ENCODE measurements around the gene STAM2.
"Not testable (repeated sequence)": the region's sequence is repeated elsewhere in the genome, so short reads cannot be mapped to it uniquely, and the experiment has no call there.

STAM2 gene

DNA sequence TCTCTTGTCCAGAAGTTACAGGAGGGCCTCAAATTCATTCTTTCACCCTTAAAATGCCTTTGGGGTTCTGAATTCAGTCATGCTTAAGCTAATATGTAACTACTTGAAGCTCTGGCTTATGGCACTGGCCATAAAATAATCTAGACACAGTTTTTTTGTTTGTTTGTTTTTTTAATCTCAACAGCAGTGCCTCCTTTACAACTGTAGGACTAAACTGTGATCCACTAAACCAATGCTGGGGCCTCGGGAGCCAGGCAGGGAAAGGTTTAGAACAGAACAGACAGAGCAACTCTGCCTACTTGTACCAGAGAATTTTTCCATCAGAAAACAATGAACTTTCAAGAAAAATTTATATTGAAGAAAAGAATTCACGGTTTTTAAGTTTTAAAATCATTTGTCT is 1.7 kb downstream of the STAM2 start:
- Histone ChIP-seq H3K36me3 (ENCODE audit: control insufficient read depth, insufficient read depth, low read length) (no peaks in the 10 kb centered on the region), H3K4me3 (ENCODE audit: low read depth, low read length) (no peak overlapping the region), H3K9ac (no peak overlapping the region), H3K9me3 (ENCODE audit: control insufficient read depth, low read length) (no peaks in the 10 kb centered on the region), H3K27me3 (ENCODE audit: control insufficient read depth, insufficient read depth, low read length) (no peaks in the 10 kb centered on the region), H3K79me2 (peaks cover 37% of the 10 kb centered on the region), H3K4me1 (peaks cover 5% of the 10 kb centered on the region), H3K4me2 (ENCODE audit: low read length) (no peak overlapping the region), H2AFZ (no peak overlapping the region), H3K27ac (no peak overlapping the region)
- TF ChIP-seq, protein P1, sequence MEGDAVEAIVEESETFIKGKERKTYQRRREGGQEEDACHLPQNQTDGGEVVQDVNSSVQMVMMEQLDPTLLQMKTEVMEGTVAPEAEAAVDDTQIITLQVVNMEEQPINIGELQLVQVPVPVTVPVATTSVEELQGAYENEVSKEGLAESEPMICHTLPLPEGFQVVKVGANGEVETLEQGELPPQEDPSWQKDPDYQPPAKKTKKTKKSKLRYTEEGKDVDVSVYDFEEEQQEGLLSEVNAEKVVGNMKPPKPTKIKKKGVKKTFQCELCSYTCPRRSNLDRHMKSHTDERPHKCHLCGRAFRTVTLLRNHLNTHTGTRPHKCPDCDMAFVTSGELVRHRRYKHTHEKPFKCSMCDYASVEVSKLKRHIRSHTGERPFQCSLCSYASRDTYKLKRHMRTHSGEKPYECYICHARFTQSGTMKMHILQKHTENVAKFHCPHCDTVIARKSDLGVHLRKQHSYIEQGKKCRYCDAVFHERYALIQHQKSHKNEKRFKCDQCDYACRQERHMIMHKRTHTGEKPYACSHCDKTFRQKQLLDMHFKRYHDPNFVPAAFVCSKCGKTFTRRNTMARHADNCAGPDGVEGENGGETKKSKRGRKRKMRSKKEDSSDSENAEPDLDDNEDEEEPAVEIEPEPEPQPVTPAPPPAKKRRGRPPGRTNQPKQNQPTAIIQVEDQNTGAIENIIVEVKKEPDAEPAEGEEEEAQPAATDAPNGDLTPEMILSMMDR (IDR thresholded peaks at IDR 0.05), result no peak

DNA sequence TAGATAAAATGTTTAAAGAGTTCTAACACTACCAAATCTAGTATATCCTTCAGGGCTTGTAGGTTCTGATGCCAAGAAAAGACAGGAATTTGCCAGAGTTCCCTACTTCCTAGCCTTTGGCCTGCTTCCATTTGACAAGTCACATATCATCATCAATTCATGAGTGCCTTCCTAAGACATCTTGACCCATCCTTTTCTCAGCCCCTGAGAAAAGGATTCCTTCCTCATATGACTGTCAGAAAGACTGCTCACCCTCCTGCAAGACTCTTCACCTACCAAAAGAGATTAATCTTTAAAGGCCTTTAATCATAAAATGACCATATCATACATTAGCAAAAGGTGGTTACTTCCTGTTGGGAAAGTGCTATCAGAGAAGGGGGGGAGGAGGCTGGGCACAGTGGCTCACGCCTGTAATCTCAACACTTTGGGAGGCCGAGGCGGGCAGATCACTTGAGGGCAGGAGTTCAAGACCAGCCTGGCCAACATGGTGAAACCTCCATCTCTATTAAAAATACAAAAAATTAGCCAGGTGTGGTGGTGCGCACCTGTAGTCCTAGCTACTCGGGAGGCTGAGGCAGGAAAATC is 3.3 kb downstream of the STAM2 start:
- H2AFZ ChIP-seq; H3K9ac ChIP-seq; H3K4me3 ChIP-seq (ENCODE audit: low read depth, low read length); H3K4me1 ChIP-seq; H3K9me3 ChIP-seq (ENCODE audit: control insufficient read depth, low read length); H3K27me3 ChIP-seq (ENCODE audit: control insufficient read depth, insufficient read depth, low read length); H3K36me3 ChIP-seq (ENCODE audit: control insufficient read depth, insufficient read depth, low read length); H3K4me2 ChIP-seq (ENCODE audit: low read length); H3K27ac ChIP-seq: not testable (repeated sequence)
- H3K79me2 ChIP-seq, result peaks cover 41% of the 10 kb centered on the region

DNA sequence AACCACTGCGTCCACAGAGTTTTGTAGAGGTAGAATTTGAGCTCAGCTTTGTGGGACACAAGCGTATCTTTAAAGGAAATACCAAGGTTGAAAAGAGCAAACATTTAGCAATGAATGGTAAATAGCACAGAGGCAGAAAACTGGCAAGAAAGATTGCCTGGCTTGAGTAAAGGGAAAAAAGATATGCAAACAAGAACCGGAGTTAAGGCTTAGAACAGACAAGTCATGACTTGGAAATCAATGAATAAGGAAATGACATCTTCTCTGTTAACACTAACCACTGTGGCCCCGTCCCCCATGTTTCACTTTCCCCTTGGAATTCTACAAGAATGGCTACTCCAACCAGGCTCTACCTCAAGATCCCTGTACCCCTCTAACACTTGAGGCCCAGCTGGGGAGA is 3.8 kb downstream of the STAM2 start:
- peaks cover 5% of the 10 kb centered on the region for H3K4me1 ChIP-seq

DNA sequence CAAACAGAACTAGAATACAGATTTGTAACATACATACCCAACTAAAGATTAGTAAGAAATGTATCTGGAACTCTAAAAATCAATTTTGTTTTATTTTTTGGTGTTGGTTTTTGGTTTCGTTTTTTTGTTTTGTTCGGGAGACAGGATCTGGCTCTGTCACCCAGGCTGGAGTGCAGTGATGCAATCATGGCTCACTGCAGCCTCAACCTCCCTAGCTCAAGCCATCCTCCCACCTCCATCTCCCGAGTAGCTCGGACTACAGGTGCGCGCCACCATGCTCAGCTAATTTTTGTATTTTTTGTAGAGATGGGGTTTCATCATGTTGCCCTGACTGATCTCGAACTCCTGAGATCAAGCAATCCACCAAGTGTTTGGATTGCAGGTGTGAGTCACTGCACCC is 6.4 kb downstream of the STAM2 start:
- not testable (repeated sequence) for H3K4me3 ChIP-seq (ENCODE audit: low read depth, low read length); H3K36me3 ChIP-seq (ENCODE audit: control insufficient read depth, insufficient read depth, low read length); H2AFZ ChIP-seq; H3K4me1 ChIP-seq; H3K9me3 ChIP-seq (ENCODE audit: control insufficient read depth, low read length); H3K4me2 ChIP-seq (ENCODE audit: low read length); H3K27ac ChIP-seq; H3K27me3 ChIP-seq (ENCODE audit: control insufficient read depth, insufficient read depth, low read length); H3K9ac ChIP-seq
- H3K79me2 ChIP-seq, result peaks cover 52% of the 10 kb centered on the region

More for the DNA sequence above, 3.8 kb downstream of the STAM2 start:
- Histone ChIP-seq H3K9me3 (ENCODE audit: control insufficient read depth, low read length) (no peaks in the 10 kb centered on the region), H3K27me3 (ENCODE audit: control insufficient read depth, insufficient read depth, low read length) (no peaks in the 10 kb centered on the region), H3K9ac (no peak overlapping the region), H3K27ac (no peak overlapping the region), H3K36me3 (ENCODE audit: control insufficient read depth, insufficient read depth, low read length) (no peaks in the 10 kb centered on the region), H3K4me3 (ENCODE audit: low read depth, low read length) (no peak overlapping the region), H2AFZ (no peak overlapping the region), H3K79me2 (peaks cover 41% of the 10 kb centered on the region), H3K4me2 (ENCODE audit: low read length) (no peak overlapping the region)
- TF ChIP-seq, protein P1 (IDR thresholded peaks at IDR 0.05), result no peak

DNA sequence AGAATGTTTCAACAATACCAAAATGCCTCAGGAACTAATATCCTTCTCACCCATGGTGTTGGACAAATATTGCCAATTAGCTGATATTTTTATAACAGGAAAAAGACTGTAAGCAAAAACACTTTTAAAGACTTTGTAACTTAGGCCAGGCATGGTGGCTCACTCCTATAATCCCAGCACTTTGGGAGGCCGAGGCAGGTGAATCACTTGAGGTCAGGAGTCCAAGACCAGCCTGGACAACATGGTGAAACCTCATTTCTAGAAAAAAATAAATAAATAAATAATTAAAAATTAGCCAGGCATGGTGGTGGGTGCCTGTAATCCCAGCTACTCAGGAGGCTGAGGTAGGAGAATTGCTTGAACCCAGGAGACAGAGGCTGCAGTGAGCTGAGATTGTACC is 8.1 kb downstream of the STAM2 start:
- H3K79me2 ChIP-seq, result peaks cover 56% of the 10 kb centered on the region
- not testable (repeated sequence) for H3K4me3 ChIP-seq (ENCODE audit: low read depth, low read length); H2AFZ ChIP-seq; H3K9ac ChIP-seq; H3K27me3 ChIP-seq (ENCODE audit: control insufficient read depth, insufficient read depth, low read length); H3K4me1 ChIP-seq; H3K36me3 ChIP-seq (ENCODE audit: control insufficient read depth, insufficient read depth, low read length); H3K9me3 ChIP-seq (ENCODE audit: control insufficient read depth, low read length); H3K4me2 ChIP-seq (ENCODE audit: low read length); H3K27ac ChIP-seq

DNA sequence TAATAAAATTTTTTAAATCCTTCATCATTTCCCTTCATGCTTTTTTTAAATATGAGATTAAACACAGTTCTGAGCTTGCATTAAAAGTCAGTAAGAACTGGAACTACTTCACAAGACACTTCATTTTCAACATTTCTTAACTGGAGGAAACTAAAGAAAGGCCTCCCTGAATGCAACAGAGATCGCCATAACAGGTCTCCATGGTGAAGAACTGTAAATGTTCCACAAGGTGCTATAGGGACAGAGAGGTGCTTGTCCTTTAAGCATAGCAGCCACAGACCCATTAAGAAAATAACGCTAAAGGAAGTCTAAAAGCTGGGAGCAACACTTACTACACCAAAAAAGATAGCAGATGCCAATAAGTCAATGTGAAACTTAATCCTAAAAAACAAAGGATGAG is 8.5 kb downstream of the STAM2 start:
- Histone ChIP-seq H3K4me3 (ENCODE audit: low read depth, low read length) (no peak overlapping the region), H3K9me3 (ENCODE audit: control insufficient read depth, low read length) (no peaks in the 10 kb centered on the region), H3K9ac (no peak overlapping the region), H3K4me2 (ENCODE audit: low read length) (no peak overlapping the region), H3K36me3 (ENCODE audit: control insufficient read depth, insufficient read depth, low read length) (no peaks in the 10 kb centered on the region), H3K27ac (no peak overlapping the region), H2AFZ (no peak overlapping the region), H3K4me1 (no peaks in the 10 kb centered on the region), H3K79me2 (peaks cover 59% of the 10 kb centered on the region), H3K27me3 (ENCODE audit: control insufficient read depth, insufficient read depth, low read length) (no peaks in the 10 kb centered on the region)
- TF ChIP-seq, protein P1 (IDR thresholded peaks at IDR 0.05), result no peak

Data from parathyroid adenoma (tissue), 2 donors.